Heart left ventricle (tissue), 16 donors: ENCODE results near the gene DDX27. TPM values are rescaled to one million over a fixed set of nuclear protein-coding genes. Genes with fewer than 3 reads are reported as not detected.

Source experiments
- ATAC-seq, 4 donors: fragments of 200-7000 bp; cut with Tn5 transposase; one replicate each; pipeline ENCODE4 v1.9.1; 2020 to 2022; ENCODE audit warnings: moderate library complexity in 4 of 4, mild to moderate bottlenecking in 3 of 4, moderate number of reproducible peaks in 1 of 4
- DNase-seq, 5 donors: peaks; one replicate each; pipeline ENCODE4 v3.0.0-alpha.2; 2020
- H3K27ac ChIP-seq, 12 donors: fragments of 200-600 bp; sonication (generic) in 4 of 12; one replicate each; pipeline versions ENCODE4 v1.5.0 to v1.8.0; 2016 to 2022; ENCODE audit warnings: mild to moderate bottlenecking in 2 of 12
- H3K27me3 ChIP-seq, 9 donors: fragments of 200-600 bp; sonication (generic) in 2 of 9; one replicate each; pipeline versions ENCODE4 v1.5.1 to v1.8.0; 2016 to 2022; ENCODE audit warnings: mild to moderate bottlenecking in 3 of 9
- H3K36me3 ChIP-seq, 9 donors: fragments of 200-600 bp; sonication (generic) in 2 of 9; one replicate each; pipeline versions ENCODE4 v1.5.0 to v1.8.0; 2018 to 2022; ENCODE audit warnings: mild to moderate bottlenecking in 2 of 9
- H3K4me1 ChIP-seq, 12 donors: fragments of 200-600 bp; sonication (generic) in 4 of 12; one replicate each; pipeline versions ENCODE4 v1.5.0 to v1.8.0; 2016 to 2022; ENCODE audit warnings: mild to moderate bottlenecking in 3 of 12
- H3K4me3 ChIP-seq, 12 donors: fragments of 200-600 bp; sonication (generic) in 4 of 12; one replicate each; pipeline versions ENCODE4 v1.5.0 to v1.8.0; 2017 to 2022; ENCODE audit warnings: mild to moderate bottlenecking in 9 of 12, moderate library complexity in 4 of 12
- H3K9me3 ChIP-seq, 12 donors: fragments of 200-600 bp; sonication (generic) in 4 of 12; one replicate each; pipeline versions ENCODE4 v1.5.0 to v1.8.0; 2016 to 2022; ENCODE audit warnings: mild to moderate bottlenecking in 1 of 12
- POLR2A ChIP-seq, 2 donors: fragments of 450-650 bp; IDR thresholded peaks; one replicate each; pipeline ENCODE4 v1.6.1; 2017; ENCODE audit warnings: antibody characterized with exemption in 2 of 2, mild to moderate bottlenecking in 2 of 2, moderate library complexity in 2 of 2
- WGBS, 4 donors: extraction: QIAGEN DNeasy Blood & Tissue Kit in 2 of 4; methylation state at CpG; one replicate each; pipeline versions ENCODE4 v1.1.5 to v1.1.7; 2013 to 2018; 5-methylcytosine and 5-hydroxymethylcytosine counted together
- intact Hi-C, 10 donors: fragments of 100-400 bp; cut with DNase I; formaldehyde crosslinking; loops; one replicate each; pipeline versions ENCODE4 v1.11.1 to v1.14.2; 2022
- long read RNA-seq, 3 donors: library from polyadenylated mRNA; unstranded; transcript quantifications; one replicate each; pipeline ENCODE4 v2.0.0, GENCODE V29; 2020 to 2021
- polyA plus RNA-seq, 2 donors: library from polyadenylated mRNA; stranded (reverse); fragments of 200-250 nt; gene quantifications; one replicate each; pipeline ENCODE4 v1.2.3, GENCODE V29; 2013
- total RNA-seq, 9 donors: library from RNA; depleted of rRNA in 2 of 9; stranded (reverse); fragments of >200 nt in 2 of 9; fragmentation: NEBNext Ultra II Directional in 3 of 9; extraction: Animal tissue kit (Norgen Biotek cat#: 25700) in 3 of 9; gene quantifications; one replicate each; pipeline versions ENCODE4 v1.1.0 to v1.2.4, GENCODE V29; 2016 to 2023
- TF ChIP-seq, protein P1 (sequence below), 12 donors: fragments of 200-600 bp; sonication (generic) in 4 of 12; IDR thresholded peaks; one replicate each; pipeline versions ENCODE4 v1.5.0 to v1.8.0; 2018 to 2022; ENCODE audit warnings: antibody characterized with exemption in 12 of 12, mild to moderate bottlenecking in 5 of 12
- donor health status: ischemic (EF 13 %, LVEDD 7.1; RV severe dilation, severe dysfunction).
- donor health status: healthy with polysubstance abuse.
- donor health status: DM: no; HTN: yes; CAD: no.
- donor health status: DM: no; HTN: no; CAD: no.
- donor health status: ischemic (EF 25% LVEDD 6.9; RV normal size, moderate dysfunction).
- donor health status: ischemic (EF 25% LVEDD 5.7; RV mildly dilated, moderate dysfunction).
- donor health status: healthy.
- donor health status: DM: yes; HTN: yes; CAD: no.
- donor health status: ischemic (EF 35%, LVEDD 5.7; RV mildly dilated, moderate dysfunction).
- donor health status: nonischemic (EF 11% LVEDD 7.7; RV severe dilation, severe dysfunction).
- donor health status: DM: yes; HTN: yes; CAD: no.
- donor health status: PGD.
- donor health status: ischemic (EF 29% LVEDD 5.4; RV normal size, mild dysfunction).
- donor health status: nonischemic (EF 23%, LVEDD 6.1; RV moderate dilation, normal function).

DDX27 gene, protein sequence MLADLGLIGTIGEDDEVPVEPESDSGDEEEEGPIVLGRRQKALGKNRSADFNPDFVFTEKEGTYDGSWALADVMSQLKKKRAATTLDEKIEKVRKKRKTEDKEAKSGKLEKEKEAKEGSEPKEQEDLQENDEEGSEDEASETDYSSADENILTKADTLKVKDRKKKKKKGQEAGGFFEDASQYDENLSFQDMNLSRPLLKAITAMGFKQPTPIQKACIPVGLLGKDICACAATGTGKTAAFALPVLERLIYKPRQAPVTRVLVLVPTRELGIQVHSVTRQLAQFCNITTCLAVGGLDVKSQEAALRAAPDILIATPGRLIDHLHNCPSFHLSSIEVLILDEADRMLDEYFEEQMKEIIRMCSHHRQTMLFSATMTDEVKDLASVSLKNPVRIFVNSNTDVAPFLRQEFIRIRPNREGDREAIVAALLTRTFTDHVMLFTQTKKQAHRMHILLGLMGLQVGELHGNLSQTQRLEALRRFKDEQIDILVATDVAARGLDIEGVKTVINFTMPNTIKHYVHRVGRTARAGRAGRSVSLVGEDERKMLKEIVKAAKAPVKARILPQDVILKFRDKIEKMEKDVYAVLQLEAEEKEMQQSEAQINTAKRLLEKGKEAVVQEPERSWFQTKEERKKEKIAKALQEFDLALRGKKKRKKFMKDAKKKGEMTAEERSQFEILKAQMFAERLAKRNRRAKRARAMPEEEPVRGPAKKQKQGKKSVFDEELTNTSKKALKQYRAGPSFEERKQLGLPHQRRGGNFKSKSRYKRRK
- total RNA-seq, result 10 to 100 TPM; 12.0 to 18.3 (median 13.4) TPM
- polyA plus RNA-seq, result 10 to 100 TPM; 13.9 to 34.2 TPM
- long read RNA-seq, donor 1, transcript DDX27-207 (21 exons, 2,693 nt), result major isoform, 8 of 27 reads
- long read RNA-seq, donor 1, partial matches to known transcripts, result 12 of 27 reads
- long read RNA-seq, donor 1, other reads (novel, unspliced or antisense), result 7 of 27 reads
- long read RNA-seq, donor 2, full-length matches to known transcripts, result 88 of 205 reads
- long read RNA-seq, donor 2, partial matches to known transcripts, result 91 of 205 reads
- long read RNA-seq, donor 2, other reads (novel, unspliced or antisense), result 26 of 205 reads
- long read RNA-seq, donor 3, transcript DDX27-207 (21 exons, 2,693 nt), result major isoform, 21 of 43 reads
- long read RNA-seq, donor 3, partial matches to known transcripts, result 20 of 43 reads
- long read RNA-seq, donor 3, other reads (novel, unspliced or antisense), result 2 of 43 reads

DNA sequence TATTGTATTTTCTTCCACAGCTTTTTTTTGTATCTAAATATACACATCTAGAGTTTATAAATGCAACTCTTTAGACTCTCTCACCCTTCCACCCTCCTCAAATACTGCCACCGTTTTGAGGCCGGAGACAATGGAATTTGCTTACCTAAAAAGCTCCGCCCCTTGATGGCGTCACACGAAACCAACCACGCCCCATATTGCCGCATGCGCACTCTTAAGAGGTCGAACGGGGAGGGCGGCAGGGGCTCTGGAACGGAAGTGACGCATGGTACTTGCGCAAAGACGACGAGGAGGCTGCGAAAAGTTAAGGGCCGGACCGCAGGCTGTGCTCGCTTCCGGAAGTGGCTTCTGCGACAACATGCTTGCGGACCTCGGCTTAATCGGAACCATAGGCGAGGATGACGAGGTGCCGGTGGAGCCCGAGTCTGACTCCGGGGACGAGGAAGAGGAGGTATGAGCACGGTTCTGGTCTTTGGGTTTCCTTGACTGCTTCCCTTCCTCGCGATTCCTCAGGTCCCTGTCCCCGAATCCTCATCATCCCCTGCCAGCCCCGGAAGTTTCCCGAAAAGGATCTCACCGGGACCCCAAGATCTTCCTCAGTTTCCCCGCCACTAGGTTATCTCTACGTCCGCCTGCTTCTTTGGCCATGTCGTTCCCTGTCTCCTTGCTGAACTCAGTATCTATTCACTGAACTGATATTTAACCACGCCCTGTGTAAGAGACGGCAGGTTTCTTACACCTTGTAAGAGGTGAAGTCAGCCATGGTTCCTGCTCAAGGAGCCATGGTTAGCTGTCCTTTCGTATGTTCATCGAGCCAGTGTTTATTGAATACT is at the start of gene DDX27:
Gene DDX27 (plus strand): TSS at position 326 of the 833 bp plus-strand sequence. CDS start 33 bp downstream, at position 359.
- no peaks in the 10 kb centered on the region for H3K27me3 ChIP-seq
- H3K27ac ChIP-seq, result peak within 1 kb of the TSS; percentile 74 to 98 (median 90)
- H3K4me1 ChIP-seq, result peaks cover 0 to 29% (median 14%) of the 10 kb centered on the region in 12 donors
- H3K36me3 ChIP-seq, result peaks cover 0 to 32% (median 31%) of the 10 kb centered on the region in 9 donors
- intact Hi-C loops, result loop anchor here in 2 of 10 donors (1.0 to 2.0 kb wide), 2 partner anchors 31 kb away; partner anchors contain the start of gene STAU1 (in 2 of the 2)
- H3K4me3 ChIP-seq, result peak within 1 kb of the TSS; percentile 52 to 92 (median 82)
- TF ChIP-seq, protein P1, sequence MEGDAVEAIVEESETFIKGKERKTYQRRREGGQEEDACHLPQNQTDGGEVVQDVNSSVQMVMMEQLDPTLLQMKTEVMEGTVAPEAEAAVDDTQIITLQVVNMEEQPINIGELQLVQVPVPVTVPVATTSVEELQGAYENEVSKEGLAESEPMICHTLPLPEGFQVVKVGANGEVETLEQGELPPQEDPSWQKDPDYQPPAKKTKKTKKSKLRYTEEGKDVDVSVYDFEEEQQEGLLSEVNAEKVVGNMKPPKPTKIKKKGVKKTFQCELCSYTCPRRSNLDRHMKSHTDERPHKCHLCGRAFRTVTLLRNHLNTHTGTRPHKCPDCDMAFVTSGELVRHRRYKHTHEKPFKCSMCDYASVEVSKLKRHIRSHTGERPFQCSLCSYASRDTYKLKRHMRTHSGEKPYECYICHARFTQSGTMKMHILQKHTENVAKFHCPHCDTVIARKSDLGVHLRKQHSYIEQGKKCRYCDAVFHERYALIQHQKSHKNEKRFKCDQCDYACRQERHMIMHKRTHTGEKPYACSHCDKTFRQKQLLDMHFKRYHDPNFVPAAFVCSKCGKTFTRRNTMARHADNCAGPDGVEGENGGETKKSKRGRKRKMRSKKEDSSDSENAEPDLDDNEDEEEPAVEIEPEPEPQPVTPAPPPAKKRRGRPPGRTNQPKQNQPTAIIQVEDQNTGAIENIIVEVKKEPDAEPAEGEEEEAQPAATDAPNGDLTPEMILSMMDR (IDR thresholded peaks at IDR 0.05), result no peak
- peak in 1 of 2 donors; percentile 74 for TF ChIP-seq POLR2A (IDR thresholded peaks at IDR 0.05)
- H3K9me3 ChIP-seq, result no peaks in the 10 kb centered on the region
- 0% methylated on average over 33 to 46 of the region's 46 CpGs for WGBS, 4 donors
- DNase-seq, result peak; percentile 97 to 98 (median 97)
- ATAC-seq, result peak; percentile 94 to 99 (median 98)

DNA sequence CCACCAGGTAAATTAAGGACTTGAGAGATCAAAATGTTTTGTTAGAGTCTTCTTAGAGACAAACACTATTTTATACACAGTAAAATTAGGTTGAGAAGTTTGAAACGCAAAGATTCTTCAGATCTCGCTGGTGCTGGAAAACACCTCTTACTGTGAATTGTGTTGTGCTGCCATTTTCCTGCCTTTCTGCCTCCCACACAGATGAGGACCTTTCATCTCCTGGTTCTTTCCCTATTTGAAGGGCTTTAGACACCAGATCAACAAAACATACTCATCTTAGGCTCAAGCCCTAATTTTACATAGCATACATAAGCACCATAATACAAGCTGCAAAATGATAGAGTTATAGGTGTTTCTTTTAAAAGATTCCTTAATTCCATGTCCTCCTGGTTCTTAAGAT is 49.7 kb upstream of the DDX27 start:
- WGBS, 4 donors, result 67 to 97% (median 80%) methylated on average over 2 of the region's 2 CpGs
- DNase-seq, result no peak
- no peaks in the 10 kb centered on the region for H3K9me3 ChIP-seq
- H3K4me3 ChIP-seq, result no peak overlapping the region
- H3K27me3 ChIP-seq, result no peaks in the 10 kb centered on the region
- H3K36me3 ChIP-seq, result peaks cover 0 to 46% (median 21%) of the 10 kb centered on the region in 9 donors
- no peak overlapping the region for H3K27ac ChIP-seq
- no peak for ATAC-seq
- intact Hi-C loops, result loop anchor here in 1 of 10 donors (5.0 kb wide), 1 partner anchor 37 kb away; no protein-coding TSS in a partner anchor
- peaks cover 4 to 46% (median 23%) of the 10 kb centered on the region in 12 donors for H3K4me1 ChIP-seq
- TF ChIP-seq, protein P1 (IDR thresholded peaks at IDR 0.05), result no peak
- no peak for TF ChIP-seq POLR2A (IDR thresholded peaks at IDR 0.05)

DNA sequence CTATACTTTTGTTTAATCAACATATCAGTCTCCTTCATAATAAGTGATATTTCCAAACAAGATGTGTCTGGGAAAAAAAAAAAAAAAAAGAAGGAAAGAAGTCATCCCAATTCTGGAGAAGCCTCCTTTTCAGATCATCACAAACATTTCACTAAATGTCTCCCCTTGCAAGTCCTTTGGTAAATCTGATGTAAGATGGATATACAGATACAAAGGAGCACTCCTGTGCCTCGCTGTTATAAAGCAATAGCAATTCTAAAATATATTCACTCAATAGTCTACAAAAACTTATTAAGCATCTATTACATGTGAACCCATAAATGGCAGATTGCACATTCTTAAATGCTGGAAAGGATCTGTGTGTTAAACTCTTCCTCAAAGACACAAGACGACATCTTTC is 48.5 kb upstream of the DDX27 start:
- ATAC-seq (no peak), DNase-seq (no peak)
- TF ChIP-seq, protein P1 (IDR thresholded peaks at IDR 0.05), result no peak
- no peak for TF ChIP-seq POLR2A (IDR thresholded peaks at IDR 0.05)
- H3K27me3 ChIP-seq, result no peaks in the 10 kb centered on the region
- H3K36me3 ChIP-seq, result peaks cover 0 to 42% (median 9%) of the 10 kb centered on the region in 9 donors
- no peaks in the 10 kb centered on the region for H3K9me3 ChIP-seq
- no peak overlapping the region for H3K27ac ChIP-seq
- H3K4me3 ChIP-seq, result no peak overlapping the region
- WGBS, 4 donors, result 94 to 98% (median 95%) methylated on average over 2 of the region's 2 CpGs
- intact Hi-C loops, result no loop called here
- H3K4me1 ChIP-seq, result peaks cover 4 to 46% (median 23%) of the 10 kb centered on the region in 12 donors
